ENCODE measurements around the gene OGFOD3. TPM values are rescaled to one million over a fixed set of nuclear protein-coding genes. Genes with fewer than 3 reads are reported as not detected.
"Not testable (repeated sequence)": the region's sequence is repeated elsewhere in the genome, so short reads cannot be mapped to it uniquely, and the experiment has no call there.

The OGFOD3 gene
- total and polyA plus RNA-seq, 2 donors: 10.0 to 31.5 TPM

DNA sequence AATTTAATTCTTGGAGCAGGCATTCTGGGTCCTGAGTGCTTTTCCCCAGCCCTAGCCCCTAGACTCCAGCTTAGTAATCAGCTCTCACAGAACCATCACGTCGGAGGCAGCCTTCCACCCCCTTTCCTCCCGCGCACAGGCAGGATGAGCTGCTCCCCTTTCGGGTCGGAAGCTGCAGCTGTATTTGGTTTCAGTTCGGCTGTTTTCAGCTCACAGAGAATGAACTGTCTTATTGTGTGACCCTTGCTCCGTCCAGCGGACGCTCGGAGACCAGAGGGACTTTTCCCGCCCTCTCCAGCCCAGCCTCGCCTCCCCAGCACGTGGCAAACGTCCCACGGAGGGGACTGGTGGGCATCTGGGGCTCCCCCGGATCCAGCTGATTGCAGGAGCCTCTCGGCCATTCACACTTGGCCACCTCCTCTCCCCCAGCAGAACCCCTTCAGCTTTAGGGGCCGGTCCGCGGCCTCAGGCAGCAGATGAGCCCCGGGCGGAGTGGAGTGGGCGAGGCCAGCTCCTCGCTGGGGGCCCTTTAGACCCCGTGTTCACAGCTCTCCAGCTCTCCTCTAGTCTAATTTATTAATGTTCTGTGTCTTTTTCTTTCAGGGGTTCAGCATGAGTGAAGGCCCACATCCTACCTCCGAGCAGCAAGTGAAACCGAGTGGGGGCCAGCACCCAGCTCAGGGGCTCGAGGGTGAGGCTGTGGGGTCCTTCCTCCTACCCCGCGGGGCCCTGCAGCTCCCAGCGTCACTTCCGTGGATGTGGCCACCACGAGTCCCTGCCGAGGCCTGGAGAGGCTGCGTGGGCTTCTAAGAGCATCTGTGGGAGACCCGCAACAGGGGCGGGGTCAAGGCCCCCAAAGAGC lies 47.7 kb downstream of the OGFOD3 start:
- WGBS: 25% methylated on average over 38 of the region's 38 CpGs
- DNase-seq (ENCODE audit: extremely low spot score): no peak
- Histone ChIP-seq H3K4me1 (ENCODE audit: insufficient read depth) (peaks cover 4% of the 10 kb centered on the region), H3K27ac (ENCODE audit: low read depth) (no peak overlapping the region), H3K36me3 (ENCODE audit: insufficient read depth) (no peaks in the 10 kb centered on the region), H3K4me3 (ENCODE audit: low read depth, low read length) (peak overlapping the region; percentile 22)

DNA sequence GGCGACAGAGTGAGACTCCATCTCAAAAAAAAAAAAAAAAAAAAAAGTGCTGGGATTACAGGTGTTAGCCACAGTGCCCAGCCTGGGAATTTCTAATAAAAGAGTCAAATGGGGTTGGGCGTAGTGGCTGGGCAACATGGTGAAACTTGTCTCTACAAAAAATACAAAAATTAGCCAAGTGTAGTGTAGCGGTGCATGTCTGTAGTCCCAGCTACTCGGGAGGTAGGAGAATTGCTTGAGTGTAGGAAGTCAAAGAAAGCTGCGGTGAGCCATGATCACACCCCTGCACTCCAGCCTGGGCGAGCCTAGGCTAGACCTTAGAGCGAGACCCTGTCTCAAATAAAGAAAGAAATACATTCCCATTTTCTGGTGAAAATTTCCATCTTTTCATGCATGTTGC lies 49.2 kb downstream of the OGFOD3 start:
- H3K36me3 ChIP-seq (ENCODE audit: insufficient read depth): no peaks in the 10 kb centered on the region
- H3K4me3 ChIP-seq (ENCODE audit: low read depth, low read length): no peak overlapping the region
- H3K4me1 ChIP-seq (ENCODE audit: insufficient read depth): peaks cover 4% of the 10 kb centered on the region
- no peak overlapping the region for H3K27ac ChIP-seq (ENCODE audit: low read depth)
- WGBS: 93% methylated on average over 6 of the region's 7 CpGs
- DNase-seq (ENCODE audit: extremely low spot score): no peak

DNA sequence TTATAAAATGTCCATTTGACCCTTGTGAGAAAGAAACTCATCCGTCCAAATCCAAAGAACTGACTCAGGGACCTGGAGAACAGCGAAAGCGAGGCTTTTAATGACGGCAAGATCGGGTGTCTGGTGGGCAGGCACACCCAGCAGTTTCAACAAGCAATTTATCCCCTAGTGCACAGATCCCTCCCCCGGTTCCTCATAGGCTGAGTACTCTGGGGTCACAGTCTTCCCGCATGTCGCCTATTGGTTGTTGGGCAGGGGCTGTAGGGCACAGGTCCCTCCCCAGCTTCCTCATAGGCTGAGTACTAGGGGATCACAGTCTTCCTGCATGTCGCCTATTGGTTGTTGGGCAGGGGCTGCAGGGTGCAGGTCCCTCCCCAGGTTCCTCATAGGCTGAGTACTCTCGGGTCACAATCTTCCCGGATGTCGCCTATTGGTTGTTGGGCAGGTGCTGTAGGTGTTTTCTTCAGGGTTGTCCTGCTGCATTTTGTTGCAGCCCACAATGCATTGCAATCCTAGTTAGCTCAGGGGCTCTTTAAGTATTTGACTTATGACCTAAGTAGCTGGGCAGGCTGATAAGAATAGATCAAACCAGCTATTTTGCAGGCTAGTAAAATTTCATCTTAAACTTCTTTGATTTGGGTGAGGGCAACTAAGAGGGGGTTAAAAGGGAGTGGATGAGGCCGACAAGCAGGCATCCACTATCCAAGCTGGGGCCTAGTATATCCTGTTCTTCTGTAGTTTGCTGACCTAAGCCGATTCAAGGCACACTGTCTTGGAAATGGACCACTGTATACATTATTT lies 50.5 kb downstream of the OGFOD3 start:
- H3K4me1 ChIP-seq (ENCODE audit: insufficient read depth): peaks cover 4% of the 10 kb centered on the region
- H3K4me3 ChIP-seq (ENCODE audit: low read depth, low read length): no peak overlapping the region
- H3K36me3 ChIP-seq (ENCODE audit: insufficient read depth): no peaks in the 10 kb centered on the region
- DNase-seq (ENCODE audit: extremely low spot score): no peak
- no peak overlapping the region for H3K27ac ChIP-seq (ENCODE audit: low read depth)
- 73% methylated on average over 14 of the region's 14 CpGs for WGBS

DNA sequence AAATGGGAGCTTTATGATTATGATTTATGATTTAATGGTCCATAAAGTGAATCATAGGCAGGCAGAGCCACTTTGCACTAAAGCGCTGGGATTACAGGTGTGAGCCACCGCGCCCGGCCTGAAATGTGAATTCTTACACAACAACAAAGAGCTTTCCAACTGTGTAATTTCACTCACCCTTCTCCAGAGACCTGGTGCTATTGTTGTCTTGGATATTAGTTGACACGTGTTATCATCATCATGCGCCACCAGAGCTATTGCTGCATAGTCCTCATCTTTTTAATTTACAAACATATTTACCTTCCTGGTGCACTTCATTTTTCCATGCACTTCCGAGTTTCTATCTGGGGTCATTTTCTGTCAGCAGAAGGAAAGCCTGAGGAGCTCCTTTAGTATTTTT lies 51.6 kb downstream of the OGFOD3 start:
- H3K27ac ChIP-seq (ENCODE audit: low read depth): no peak overlapping the region
- 79% methylated on average over 7 of the region's 7 CpGs for WGBS
- no peak overlapping the region for H3K4me3 ChIP-seq (ENCODE audit: low read depth, low read length)
- DNase-seq (ENCODE audit: extremely low spot score): no peak
- H3K36me3 ChIP-seq (ENCODE audit: insufficient read depth): no peaks in the 10 kb centered on the region
- peaks cover 3% of the 10 kb centered on the region for H3K4me1 ChIP-seq (ENCODE audit: insufficient read depth)

DNA sequence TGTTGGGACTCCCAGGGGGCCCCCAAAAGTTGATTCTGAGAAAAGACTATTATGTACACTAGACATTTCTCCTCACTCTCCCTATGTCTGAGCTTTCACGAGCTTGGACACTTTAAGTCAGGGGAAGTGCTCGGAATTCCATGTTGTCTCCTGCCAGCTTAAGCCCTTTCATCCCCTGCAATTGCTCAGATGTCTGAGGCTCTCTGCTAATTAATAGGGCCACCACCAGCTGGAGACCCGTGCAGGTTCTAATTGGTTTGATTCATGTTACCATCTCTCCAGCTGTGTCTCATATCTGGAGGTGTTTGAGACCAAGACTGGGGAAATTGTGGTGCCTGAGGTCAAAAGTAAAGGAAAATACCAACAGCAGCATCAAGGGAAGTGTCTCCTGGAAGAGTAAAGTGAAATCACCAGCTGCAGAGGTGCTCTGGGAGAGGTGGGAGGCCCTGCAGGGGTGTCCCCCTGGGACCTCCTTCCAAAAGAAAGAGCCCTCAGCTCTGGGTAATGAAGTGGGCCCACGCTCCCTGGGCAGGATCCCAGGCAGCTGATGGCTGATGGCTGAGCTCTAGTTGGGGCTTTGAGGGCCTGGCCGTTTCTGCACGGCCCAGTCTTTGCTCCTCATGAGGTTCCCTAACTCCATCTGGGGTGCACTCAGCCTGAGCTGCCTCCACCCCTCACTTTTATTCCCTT lies 52.6 kb downstream of the OGFOD3 start:
- no peaks in the 10 kb centered on the region for H3K4me1 ChIP-seq (ENCODE audit: insufficient read depth)
- 61% methylated on average over 6 of the region's 6 CpGs for WGBS
- H3K4me3 ChIP-seq (ENCODE audit: low read depth, low read length): no peak overlapping the region
- no peak for DNase-seq (ENCODE audit: extremely low spot score)
- H3K36me3 ChIP-seq (ENCODE audit: insufficient read depth): no peaks in the 10 kb centered on the region
- H3K27ac ChIP-seq (ENCODE audit: low read depth): no peak overlapping the region

DNA sequence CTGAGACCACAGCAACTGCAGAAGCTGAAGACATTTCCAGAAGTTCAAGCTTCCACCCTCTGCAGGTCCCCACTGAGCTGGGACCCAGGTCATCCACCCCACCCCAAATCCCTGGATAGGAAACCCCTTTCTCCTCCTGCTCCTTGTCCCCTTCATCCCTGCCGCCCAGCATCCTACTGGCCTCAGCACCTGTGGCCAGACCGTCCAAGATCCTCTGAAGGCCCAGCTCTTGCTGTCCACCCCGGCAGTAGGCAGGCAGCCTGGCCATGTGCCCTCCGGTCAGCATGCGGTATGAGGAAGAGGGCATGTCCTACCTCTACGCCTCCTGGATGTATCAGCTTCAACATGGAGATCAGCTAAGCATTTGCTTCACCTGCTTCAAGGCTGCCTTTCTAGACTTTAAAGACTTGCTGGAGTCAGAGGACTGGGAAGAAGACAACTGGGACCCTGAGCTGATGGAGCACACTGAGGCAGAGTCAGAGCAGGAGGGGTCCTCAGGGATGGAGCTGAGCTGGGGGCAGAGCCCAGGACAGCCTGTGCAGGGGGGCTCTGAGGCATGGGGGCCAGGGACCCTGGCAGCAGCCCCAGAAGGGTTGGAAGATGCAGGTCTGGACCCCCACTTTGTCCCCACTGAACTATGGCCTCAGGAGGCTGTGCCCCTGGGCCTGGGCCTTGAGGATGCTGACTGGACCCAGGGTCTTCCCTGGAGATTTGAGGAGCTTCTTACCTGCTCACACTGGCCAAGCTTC lies 56.3 kb downstream of the OGFOD3 start:
- no peaks in the 10 kb centered on the region for H3K4me1 ChIP-seq (ENCODE audit: insufficient read depth)
- WGBS: 95% methylated on average over 6 of the region's 6 CpGs
- DNase-seq (ENCODE audit: extremely low spot score): no peak
- no peak overlapping the region for H3K27ac ChIP-seq (ENCODE audit: low read depth)
- H3K36me3 ChIP-seq (ENCODE audit: insufficient read depth): no peaks in the 10 kb centered on the region
- H3K4me3 ChIP-seq (ENCODE audit: low read depth, low read length): no peak overlapping the region

DNA sequence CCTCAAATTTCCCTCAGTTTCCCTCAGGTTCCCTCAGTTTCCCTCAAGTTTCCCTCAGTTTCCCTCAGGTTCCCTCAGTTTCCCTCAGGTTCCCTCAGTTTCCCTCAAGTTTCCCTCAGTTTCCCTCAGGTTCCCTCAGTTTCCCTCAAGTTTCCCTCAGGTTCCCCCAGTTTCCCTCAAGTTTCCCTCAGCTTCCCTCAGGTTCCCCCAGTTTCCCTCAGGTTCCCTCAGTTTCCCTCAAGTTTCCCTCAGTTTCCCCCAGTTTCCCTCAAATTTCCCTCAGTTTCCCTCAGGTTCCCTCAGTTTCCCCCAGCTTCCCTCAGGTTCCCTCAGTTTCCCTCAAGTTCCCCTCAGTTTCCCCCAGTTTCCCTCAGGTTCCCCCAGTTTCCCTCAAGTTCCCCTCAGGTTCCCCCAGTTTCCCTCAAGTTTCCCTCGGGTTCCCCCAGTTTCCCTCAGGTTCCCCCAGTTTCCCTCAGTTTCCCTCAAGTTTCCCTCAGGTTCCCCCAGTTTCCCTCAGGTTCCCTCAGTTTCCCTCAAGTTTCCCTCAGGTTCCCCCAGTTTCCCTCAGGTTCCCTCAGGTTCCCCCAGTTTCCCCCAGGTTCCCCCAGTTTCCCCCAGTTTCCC lies 58.8 kb downstream of the OGFOD3 start:
- not testable (repeated sequence) for H3K4me1 ChIP-seq (ENCODE audit: insufficient read depth); H3K4me3 ChIP-seq (ENCODE audit: low read depth, low read length); DNase-seq (ENCODE audit: extremely low spot score); H3K27ac ChIP-seq (ENCODE audit: low read depth); H3K36me3 ChIP-seq (ENCODE audit: insufficient read depth)
- whole genome bisulfite sequencing: 61% methylated on average over 1 of the region's 1 CpG

DNA sequence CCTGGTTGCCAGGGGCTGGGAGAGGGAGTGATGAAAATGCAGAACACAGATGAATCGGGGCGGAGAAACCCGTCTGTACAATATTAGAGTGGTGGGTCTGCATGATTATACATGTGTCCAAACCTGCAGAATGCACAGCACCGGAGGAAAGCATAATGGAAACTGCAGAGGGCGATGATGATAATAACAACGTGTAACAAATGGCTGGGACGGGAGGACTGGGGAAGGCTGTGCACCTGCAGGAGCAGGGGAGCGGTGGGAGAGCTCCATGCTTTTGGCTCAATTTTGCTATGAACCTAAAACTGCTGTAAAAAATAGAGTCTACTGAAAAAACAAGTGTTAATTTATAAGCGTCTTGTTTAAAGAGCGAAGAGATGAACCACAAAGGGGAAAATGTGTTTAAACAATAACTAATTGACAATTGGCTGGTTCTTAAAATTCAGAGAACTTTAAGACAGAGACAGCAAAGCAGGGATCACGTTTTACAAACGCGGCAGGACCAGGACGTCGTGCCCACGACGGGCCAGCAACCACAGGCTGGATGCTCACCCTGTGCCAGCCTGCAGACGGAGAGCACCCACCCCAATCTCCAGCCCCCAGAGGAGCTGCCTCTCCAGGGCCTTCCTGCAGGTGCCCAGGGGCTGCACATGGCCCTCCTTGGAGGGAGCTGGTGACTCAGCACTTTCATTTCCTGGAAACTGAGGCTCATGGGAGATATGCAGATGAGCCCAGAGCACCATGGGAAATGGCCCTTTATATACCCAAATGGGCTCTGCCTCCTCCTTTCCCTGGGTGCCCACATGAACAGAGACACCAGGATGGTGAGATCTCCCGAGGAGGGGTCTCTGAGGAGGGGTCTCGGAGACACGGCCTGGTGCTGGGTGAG lies 59.7 kb downstream of the OGFOD3 start, which contains the start of gene TEX19:
Gene TEX19, plus strand, starts transcription at position 783 of the 886 bp plus-strand sequence. CDS start 2,904 bp downstream, outside the sequence.
- Histone ChIP-seq H3K27ac (ENCODE audit: low read depth) (no peak within 1 kb of the TSS), H3K4me3 (ENCODE audit: low read depth, low read length) (no peak within 1 kb of the TSS), H3K4me1 (ENCODE audit: insufficient read depth) (no peaks in the 10 kb centered on the region), H3K36me3 (ENCODE audit: insufficient read depth) (no peaks in the 10 kb centered on the region)
- DNase-seq (ENCODE audit: extremely low spot score): no peak
- WGBS: 57% methylated on average over 21 of the region's 21 CpGs

DNA sequence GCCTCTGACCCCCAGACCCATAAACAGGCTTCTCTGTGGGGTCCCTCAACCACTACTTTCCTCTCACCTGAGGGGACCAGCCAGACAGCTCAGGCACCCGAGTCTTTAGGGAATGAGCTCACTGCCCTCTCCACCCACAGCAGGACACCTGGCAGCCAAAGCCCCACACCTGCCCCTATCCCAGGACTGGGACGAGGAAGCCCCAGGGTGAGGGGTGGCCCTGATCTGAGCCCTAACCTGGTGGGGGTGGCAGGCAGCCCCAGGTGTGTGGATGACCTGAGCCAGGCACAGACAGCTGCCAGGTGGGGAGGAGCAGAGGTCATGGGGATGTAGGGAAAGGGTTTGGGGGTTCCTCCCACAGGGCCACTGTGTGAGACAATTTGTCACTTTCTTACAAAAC lies 61.0 kb downstream of the OGFOD3 start:
- Histone ChIP-seq H3K36me3 (ENCODE audit: insufficient read depth) (no peaks in the 10 kb centered on the region), H3K4me1 (ENCODE audit: insufficient read depth) (no peaks in the 10 kb centered on the region), H3K4me3 (ENCODE audit: low read depth, low read length) (no peak overlapping the region), H3K27ac (ENCODE audit: low read depth) (no peak overlapping the region)
- no peak for DNase-seq (ENCODE audit: extremely low spot score)
- WGBS: 65% methylated on average over 2 of the region's 2 CpGs

DNA sequence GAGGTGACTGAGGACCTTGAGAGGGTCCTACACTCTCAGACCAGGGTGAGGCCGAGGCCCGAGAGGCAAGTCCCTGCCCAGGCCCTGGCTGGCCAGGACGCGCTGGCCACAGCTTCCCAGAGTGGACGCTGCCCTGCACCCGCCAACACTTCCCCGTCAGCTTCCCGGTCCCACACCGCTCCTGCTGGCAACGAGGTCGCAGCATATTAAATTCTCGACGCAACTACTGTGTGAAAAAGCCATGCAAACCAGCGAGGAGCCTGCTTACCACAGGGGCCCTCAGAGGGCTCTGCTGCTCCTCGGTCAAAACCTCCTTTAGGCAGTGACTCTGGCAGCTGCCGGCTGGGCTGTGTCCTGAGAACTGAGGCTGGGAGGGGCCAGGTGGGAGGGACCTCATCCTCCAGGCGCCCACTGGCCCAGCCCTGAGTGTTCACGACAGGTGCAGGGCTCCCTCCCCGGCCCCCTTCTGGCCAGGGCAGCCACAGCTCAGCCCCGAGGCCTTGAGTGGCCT lies 61.5 kb downstream of the OGFOD3 start:
- H3K36me3 ChIP-seq (ENCODE audit: insufficient read depth): no peaks in the 10 kb centered on the region
- H3K4me3 ChIP-seq (ENCODE audit: low read depth, low read length): no peak overlapping the region
- H3K27ac ChIP-seq (ENCODE audit: low read depth): no peak overlapping the region
- no peak for DNase-seq (ENCODE audit: extremely low spot score)
- no peaks in the 10 kb centered on the region for H3K4me1 ChIP-seq (ENCODE audit: insufficient read depth)
- whole genome bisulfite sequencing: 46% methylated on average over 20 of the region's 20 CpGs

DNA sequence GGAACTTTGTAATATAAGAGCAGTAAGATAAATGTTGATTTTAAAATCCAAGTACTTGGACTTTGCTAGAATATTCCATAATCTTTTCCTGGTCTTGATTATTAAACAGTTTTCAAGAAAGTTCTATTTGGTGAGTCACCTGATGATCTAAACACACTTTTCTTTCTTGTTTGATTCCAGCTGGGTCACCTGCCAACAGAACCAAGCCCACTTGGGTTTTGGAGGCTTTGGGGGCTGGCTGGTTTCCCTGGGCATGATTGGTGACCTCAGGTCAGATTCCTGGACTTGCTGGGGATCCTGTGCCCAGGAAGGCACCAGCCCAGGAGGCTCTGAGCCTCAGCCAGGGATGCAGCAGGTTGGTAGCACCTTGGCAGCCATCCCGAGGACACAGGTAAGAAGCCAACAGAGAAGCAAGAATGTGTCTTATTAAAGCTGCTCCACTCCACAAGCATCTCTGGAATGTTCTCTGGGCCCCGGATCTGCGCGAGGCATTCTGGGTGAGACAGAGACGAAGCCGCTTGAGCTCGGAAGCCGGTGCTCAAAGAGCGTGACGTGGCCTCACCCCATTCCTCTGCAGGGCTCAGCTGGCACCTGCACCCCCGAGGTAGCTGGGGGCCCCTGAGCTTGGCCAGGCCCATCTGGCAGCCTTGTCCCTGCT lies 62.5 kb downstream of the OGFOD3 start:
- Histone ChIP-seq H3K36me3 (ENCODE audit: insufficient read depth) (no peaks in the 10 kb centered on the region), H3K4me1 (ENCODE audit: insufficient read depth) (no peaks in the 10 kb centered on the region), H3K4me3 (ENCODE audit: low read depth, low read length) (no peak overlapping the region), H3K27ac (ENCODE audit: low read depth) (no peak overlapping the region)
- WGBS: 28% methylated on average over 11 of the region's 11 CpGs
- no peak for DNase-seq (ENCODE audit: extremely low spot score)

All from urinary bladder (tissue), 4 donors.